ENCODE measurements around the gene TRANK1.

The TRANK1 gene

DNA sequence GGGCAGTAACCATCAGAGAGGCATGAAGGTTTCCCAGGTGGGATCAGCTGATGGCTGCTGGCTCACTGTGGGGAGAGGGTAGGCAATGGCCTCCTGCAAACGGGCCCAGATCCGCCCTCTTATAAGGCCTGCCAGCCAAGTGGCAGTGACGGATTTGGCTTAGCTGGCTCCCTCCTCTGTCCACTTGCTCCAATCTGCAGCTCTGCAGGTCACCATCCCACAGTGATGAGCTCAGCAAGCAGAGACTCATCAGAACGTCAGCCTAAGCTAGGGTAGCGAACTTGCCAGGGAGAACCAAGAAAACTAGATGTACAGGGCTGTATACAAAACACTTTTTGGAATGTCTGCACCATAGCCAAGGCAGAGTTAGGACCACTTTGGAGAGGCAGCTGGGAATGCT, 117.7 kb downstream of the TRANK1 start:
- Histone ChIP-seq H3K36me3 (ENCODE audit: control insufficient read depth in 1 of 2, insufficient read depth in 2 of 2, low read length in 2 of 2) (no peaks in the 10 kb centered on the region), H3K14ac (ENCODE audit: low read length) (no peak overlapping the region), H3K79me1 (ENCODE audit: low read length) (no peaks in the 10 kb centered on the region), H4K12ac (ENCODE audit: low read depth, low read length) (no peak overlapping the region), H3K4me1 (ENCODE audit: control insufficient read depth in 1 of 2, insufficient read depth in 2 of 2, low read length in 2 of 2) (no peaks in the 10 kb centered on the region), H3K23ac (ENCODE audit: low read length) (no peak overlapping the region), H2BK12ac (ENCODE audit: low read length) (no peak overlapping the region), H3K27ac (ENCODE audit: low read depth, low read length) (no peak overlapping the region), H3K4ac (ENCODE audit: low read depth, low read length) (no peak overlapping the region), H2BK5ac (ENCODE audit: low read depth, low read length, poor library complexity) (no peak overlapping the region), H2AFZ (ENCODE audit: insufficient read depth, low read length, poor library complexity) (no peak overlapping the region), H3K9ac (ENCODE audit: low read length) (no peak overlapping the region), H4K8ac (ENCODE audit: low read depth, low read length) (no peak overlapping the region), H2AK5ac (ENCODE audit: low read length) (no peak overlapping the region), H3K4me2 (ENCODE audit: low read length) (no peak overlapping the region), H3K4me3 (ENCODE audit: low read depth, low read length) (no peak overlapping the region), H3K27me3 (ENCODE audit: insufficient read depth, low read length) (no peaks in the 10 kb centered on the region), H3K79me2 (ENCODE audit: control insufficient read depth, insufficient read depth, low read length, poor library complexity) (no peaks in the 10 kb centered on the region), H3K9me3 (ENCODE audit: insufficient read depth, low read depth, low read length) (peaks cover 3% of the 10 kb centered on the region), H3K18ac (ENCODE audit: low read length) (no peak overlapping the region), H2BK120ac (ENCODE audit: insufficient read depth, low read length, poor library complexity) (no peak overlapping the region), H4K91ac (ENCODE audit: low read depth, low read length) (no peak overlapping the region)
- WGBS (ENCODE audit: extremely low coverage, insufficient coverage, insufficient read length), result no CpG with 5 or more reads among the region's 5 CpGs
- DNase-seq, result no peak

GRCh38 chr3:36826240-36826639, 118.6 kb downstream of the TRANK1 start:
- H3K4me1 ChIP-seq (ENCODE audit: control insufficient read depth in 1 of 2, insufficient read depth in 2 of 2, low read length in 2 of 2), result no peaks in the 10 kb centered on the region
- no peak overlapping the region for H3K23ac ChIP-seq (ENCODE audit: low read length)
- no peak overlapping the region for H3K18ac ChIP-seq (ENCODE audit: low read length)
- H2AFZ ChIP-seq (ENCODE audit: insufficient read depth, low read length, poor library complexity), result no peak overlapping the region
- no peaks in the 10 kb centered on the region for H3K36me3 ChIP-seq (ENCODE audit: control insufficient read depth in 1 of 2, insufficient read depth in 2 of 2, low read length in 2 of 2)
- H4K8ac ChIP-seq (ENCODE audit: low read depth, low read length), result no peak overlapping the region
- no peak overlapping the region for H4K12ac ChIP-seq (ENCODE audit: low read depth, low read length)
- no peak overlapping the region for H3K9ac ChIP-seq (ENCODE audit: low read length)
- H2BK120ac ChIP-seq (ENCODE audit: insufficient read depth, low read length, poor library complexity), result no peak overlapping the region
- no peaks in the 10 kb centered on the region for H3K79me2 ChIP-seq (ENCODE audit: control insufficient read depth, insufficient read depth, low read length, poor library complexity)
- H4K91ac ChIP-seq (ENCODE audit: low read depth, low read length), result no peak overlapping the region
- no peaks in the 10 kb centered on the region for H3K9me3 ChIP-seq (ENCODE audit: insufficient read depth, low read depth, low read length)
- H3K4me3 ChIP-seq (ENCODE audit: low read depth, low read length), result no peak overlapping the region
- WGBS (ENCODE audit: extremely low coverage, insufficient coverage, insufficient read length), result no CpG with 5 or more reads among the region's 6 CpGs
- H2AK5ac ChIP-seq (ENCODE audit: low read length), result no peak overlapping the region
- H3K27me3 ChIP-seq (ENCODE audit: insufficient read depth, low read length), result no peaks in the 10 kb centered on the region
- H3K4me2 ChIP-seq (ENCODE audit: low read length), result no peak overlapping the region
- H3K4ac ChIP-seq (ENCODE audit: low read depth, low read length), result no peak overlapping the region
- H3K14ac ChIP-seq (ENCODE audit: low read length), result no peak overlapping the region
- H2BK12ac ChIP-seq (ENCODE audit: low read length), result no peak overlapping the region
- H2BK5ac ChIP-seq (ENCODE audit: low read depth, low read length, poor library complexity), result no peak overlapping the region
- no peaks in the 10 kb centered on the region for H3K79me1 ChIP-seq (ENCODE audit: low read length)
- no peak for DNase-seq
- no peak overlapping the region for H3K27ac ChIP-seq (ENCODE audit: low read depth, low read length)

DNA sequence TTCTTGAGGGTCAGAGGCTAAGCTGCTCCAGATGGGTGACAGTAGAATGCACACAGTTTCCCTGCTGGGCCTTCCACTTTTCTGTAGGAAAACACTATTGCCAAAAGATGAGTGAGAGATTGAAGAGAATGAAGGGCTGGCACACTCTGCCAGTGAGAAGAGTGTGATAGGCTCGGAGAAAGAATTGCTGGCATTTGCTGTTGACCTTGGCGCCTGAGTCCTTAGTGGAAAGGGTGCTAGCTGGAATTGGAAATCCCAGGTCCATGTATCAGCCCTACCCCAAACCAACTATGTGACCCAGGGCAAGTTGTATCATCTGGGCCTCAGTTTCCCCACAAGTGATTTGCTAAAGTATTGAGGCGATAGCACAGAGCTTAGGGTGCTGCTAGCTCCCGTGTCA, 120.4 kb downstream of the TRANK1 start:
- Histone ChIP-seq H3K27me3 (ENCODE audit: insufficient read depth, low read length) (no peaks in the 10 kb centered on the region), H3K23ac (ENCODE audit: low read length) (no peak overlapping the region)

DNA sequence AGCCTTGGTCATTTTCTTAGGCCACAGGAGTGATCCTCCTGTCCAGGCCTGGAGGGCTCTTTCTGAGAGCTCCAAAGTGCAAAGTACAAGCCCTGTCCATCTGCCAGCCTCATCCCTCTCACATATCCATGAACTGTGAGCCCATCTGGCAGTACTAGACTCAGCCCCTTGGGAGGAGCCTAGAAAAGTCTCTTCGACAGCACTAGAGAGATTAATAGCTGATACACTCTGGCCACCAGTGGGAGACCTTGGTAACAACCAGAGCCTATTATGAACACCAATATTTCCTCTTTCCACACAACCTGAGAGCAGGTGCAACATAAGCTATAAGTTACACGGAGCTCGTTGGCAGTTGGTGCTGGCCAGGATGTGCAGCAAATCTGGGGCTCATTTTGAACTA, 121.0 kb downstream of the TRANK1 start:
- no peak overlapping the region for H3K18ac ChIP-seq (ENCODE audit: low read length)
- no peak overlapping the region for H3K27ac ChIP-seq (ENCODE audit: low read depth, low read length)
- H3K36me3 ChIP-seq (ENCODE audit: control insufficient read depth in 1 of 2, insufficient read depth in 2 of 2, low read length in 2 of 2), result no peaks in the 10 kb centered on the region
- no peaks in the 10 kb centered on the region for H3K79me1 ChIP-seq (ENCODE audit: low read length)
- WGBS (ENCODE audit: extremely low coverage, insufficient coverage, insufficient read length), result no CpG with 5 or more reads among the region's 3 CpGs
- H3K4ac ChIP-seq (ENCODE audit: low read depth, low read length), result no peak overlapping the region
- no peaks in the 10 kb centered on the region for H3K4me1 ChIP-seq (ENCODE audit: control insufficient read depth in 1 of 2, insufficient read depth in 2 of 2, low read length in 2 of 2)
- no peak overlapping the region for H2AFZ ChIP-seq (ENCODE audit: insufficient read depth, low read length, poor library complexity)
- no peak overlapping the region for H3K23ac ChIP-seq (ENCODE audit: low read length)
- no peak overlapping the region for H4K8ac ChIP-seq (ENCODE audit: low read depth, low read length)
- no peak overlapping the region for H4K91ac ChIP-seq (ENCODE audit: low read depth, low read length)
- no peak overlapping the region for H3K9ac ChIP-seq (ENCODE audit: low read length)
- no peak overlapping the region for H3K14ac ChIP-seq (ENCODE audit: low read length)
- H2BK120ac ChIP-seq (ENCODE audit: insufficient read depth, low read length, poor library complexity), result no peak overlapping the region
- no peak overlapping the region for H3K4me3 ChIP-seq (ENCODE audit: low read depth, low read length)
- no peak for DNase-seq
- H2BK5ac ChIP-seq (ENCODE audit: low read depth, low read length, poor library complexity), result no peak overlapping the region
- H2BK12ac ChIP-seq (ENCODE audit: low read length), result no peak overlapping the region
- H3K4me2 ChIP-seq (ENCODE audit: low read length), result no peak overlapping the region
- H4K12ac ChIP-seq (ENCODE audit: low read depth, low read length), result no peak overlapping the region
- no peaks in the 10 kb centered on the region for H3K9me3 ChIP-seq (ENCODE audit: insufficient read depth, low read depth, low read length)
- H3K27me3 ChIP-seq (ENCODE audit: insufficient read depth, low read length), result no peaks in the 10 kb centered on the region
- no peak overlapping the region for H2AK5ac ChIP-seq (ENCODE audit: low read length)
- no peaks in the 10 kb centered on the region for H3K79me2 ChIP-seq (ENCODE audit: control insufficient read depth, insufficient read depth, low read length, poor library complexity)

More for the DNA sequence above, 120.4 kb downstream of the TRANK1 start:
- H2AK5ac ChIP-seq (ENCODE audit: low read length), result no peak overlapping the region
- no peaks in the 10 kb centered on the region for H3K79me2 ChIP-seq (ENCODE audit: control insufficient read depth, insufficient read depth, low read length, poor library complexity)
- no peaks in the 10 kb centered on the region for H3K79me1 ChIP-seq (ENCODE audit: low read length)
- no peaks in the 10 kb centered on the region for H3K9me3 ChIP-seq (ENCODE audit: insufficient read depth, low read depth, low read length)
- no peak overlapping the region for H3K14ac ChIP-seq (ENCODE audit: low read length)
- no peak overlapping the region for H3K9ac ChIP-seq (ENCODE audit: low read length)
- no peak overlapping the region for H4K91ac ChIP-seq (ENCODE audit: low read depth, low read length)
- no CpG with 5 or more reads among the region's 4 CpGs for WGBS (ENCODE audit: extremely low coverage, insufficient coverage, insufficient read length)
- H3K27ac ChIP-seq (ENCODE audit: low read depth, low read length), result no peak overlapping the region
- no peak overlapping the region for H3K4ac ChIP-seq (ENCODE audit: low read depth, low read length)
- H3K4me3 ChIP-seq (ENCODE audit: low read depth, low read length), result no peak overlapping the region
- H2BK12ac ChIP-seq (ENCODE audit: low read length), result no peak overlapping the region
- H2BK5ac ChIP-seq (ENCODE audit: low read depth, low read length, poor library complexity), result no peak overlapping the region
- no peak for DNase-seq
- H3K4me1 ChIP-seq (ENCODE audit: control insufficient read depth in 1 of 2, insufficient read depth in 2 of 2, low read length in 2 of 2), result no peaks in the 10 kb centered on the region
- H3K36me3 ChIP-seq (ENCODE audit: control insufficient read depth in 1 of 2, insufficient read depth in 2 of 2, low read length in 2 of 2), result no peaks in the 10 kb centered on the region
- no peak overlapping the region for H3K4me2 ChIP-seq (ENCODE audit: low read length)
- H3K18ac ChIP-seq (ENCODE audit: low read length), result no peak overlapping the region
- no peak overlapping the region for H2BK120ac ChIP-seq (ENCODE audit: insufficient read depth, low read length, poor library complexity)
- no peak overlapping the region for H2AFZ ChIP-seq (ENCODE audit: insufficient read depth, low read length, poor library complexity)
- H4K12ac ChIP-seq (ENCODE audit: low read depth, low read length), result no peak overlapping the region
- H4K8ac ChIP-seq (ENCODE audit: low read depth, low read length), result no peak overlapping the region
